AML-193 (cell line): ENCODE data around the gene OR4M1.
"Not testable (repeated sequence)": the region's sequence is repeated elsewhere in the genome, so short reads cannot be mapped to it uniquely, and the experiment has no call there.

Source experiments
- DNase-seq, 2 experiments: peaks; one replicate each; lab custom pipeline; 2025; lab: John Stamatoyannopoulos, UW

Gene OR4M1

DNA sequence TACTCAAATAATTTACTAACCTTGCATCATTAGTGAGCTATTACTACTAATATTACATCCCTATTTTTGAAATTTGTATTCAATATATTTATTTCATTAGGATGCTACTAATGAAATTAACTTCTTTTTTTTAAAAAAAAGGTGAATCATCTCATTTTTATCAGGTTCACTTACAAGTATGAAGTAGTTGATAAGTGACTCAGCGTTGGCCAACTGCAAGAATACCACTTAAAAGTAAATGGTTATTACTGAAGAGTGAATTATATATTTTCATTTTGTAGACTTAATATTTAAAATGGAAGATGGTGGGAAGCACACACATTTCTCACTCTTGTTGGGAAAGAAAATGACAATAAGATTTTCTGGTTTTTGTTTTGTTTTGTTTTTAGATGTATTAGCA, 49.9 kb downstream of the OR4M1 start:
- no peak for DNase-seq

DNA sequence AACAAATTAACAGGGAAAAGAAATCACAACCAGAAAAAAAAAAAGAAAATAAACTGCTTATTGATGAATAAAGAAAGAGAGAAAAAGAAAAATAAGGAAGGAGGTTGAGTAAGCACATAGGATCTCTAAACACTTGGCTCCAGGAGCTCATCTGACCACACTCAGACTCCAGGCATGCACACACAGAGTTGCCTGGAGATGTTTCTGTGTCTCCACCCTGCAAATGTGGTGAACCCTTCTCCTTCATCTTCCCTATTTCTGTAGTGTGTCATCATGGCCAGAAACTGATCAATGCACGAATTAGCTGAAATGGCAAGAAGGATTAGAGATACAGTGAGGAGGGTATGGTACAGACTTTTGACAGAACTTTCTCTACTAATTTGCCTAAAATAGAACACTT, 50.5 kb downstream of the OR4M1 start:
- DNase-seq = no peak

DNA sequence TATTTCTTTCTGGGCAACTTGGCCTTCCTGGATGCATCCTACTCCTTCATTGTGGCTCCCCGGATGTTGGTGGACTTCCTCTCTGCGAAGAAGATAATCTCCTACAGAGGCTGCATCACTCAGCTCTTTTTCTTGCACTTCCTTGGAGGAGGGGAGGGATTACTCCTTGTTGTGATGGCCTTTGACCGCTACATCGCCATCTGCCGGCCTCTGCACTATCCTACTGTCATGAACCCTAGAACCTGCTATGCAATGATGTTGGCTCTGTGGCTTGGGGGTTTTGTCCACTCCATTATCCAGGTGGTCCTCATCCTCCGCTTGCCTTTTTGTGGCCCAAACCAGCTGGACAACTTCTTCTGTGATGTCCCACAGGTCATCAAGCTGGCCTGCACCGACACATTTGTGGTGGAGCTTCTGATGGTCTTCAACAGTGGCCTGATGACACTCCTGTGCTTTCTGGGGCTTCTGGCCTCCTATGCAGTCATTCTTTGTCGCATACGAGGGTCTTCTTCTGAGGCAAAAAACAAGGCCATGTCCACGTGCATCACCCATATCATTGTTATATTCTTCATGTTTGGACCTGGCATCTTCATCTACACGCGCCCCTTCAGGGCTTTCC, 54.4 kb downstream of the OR4M1 start:
- DNase-seq = not testable (repeated sequence)

DNA sequence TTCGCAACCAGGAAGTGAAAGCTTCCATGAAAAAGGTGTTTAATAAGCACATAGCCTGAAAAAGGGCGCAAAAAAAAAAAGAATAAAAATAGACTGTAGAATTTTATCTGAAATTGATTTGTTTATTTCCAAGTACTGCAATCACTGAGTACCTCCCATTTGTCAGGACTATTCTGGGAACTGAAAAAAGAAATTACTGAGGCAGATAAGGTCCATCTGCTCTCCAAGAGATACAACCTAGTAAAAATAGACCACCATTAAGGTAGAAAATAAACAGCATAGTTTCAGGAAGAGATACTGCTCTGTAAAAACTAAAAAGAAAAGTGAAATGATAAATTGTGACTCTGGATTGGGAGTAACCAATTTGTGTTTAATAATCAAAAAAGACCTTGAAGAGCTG, 55.0 kb downstream of the OR4M1 start:
- no peak for DNase-seq
